Suprapubic skin (tissue), 3 donors: ENCODE data around the gene CUL9.

Source experiments
- POLR2AphosphoS5 ChIP-seq, 3 donors: sonication (generic); formaldehyde crosslinking; IDR thresholded peaks; one replicate each; pipeline ENCODE4 v1.6.1; 2017; ENCODE audit warnings: antibody characterized with exemption in 3 of 3
- TF ChIP-seq, protein P1 (sequence below), 2 donors: fragments of 200-600 bp in 1 of 2; fragments of 450-650 bp in 1 of 2; sonication (generic) in 1 of 2; IDR thresholded peaks; one replicate each; pipeline ENCODE4 v1.5.1; 2016 to 2019; ENCODE audit warnings: antibody characterized with exemption in 2 of 2, mild to moderate bottlenecking in 1 of 2, moderate library complexity in 1 of 2

DNA sequence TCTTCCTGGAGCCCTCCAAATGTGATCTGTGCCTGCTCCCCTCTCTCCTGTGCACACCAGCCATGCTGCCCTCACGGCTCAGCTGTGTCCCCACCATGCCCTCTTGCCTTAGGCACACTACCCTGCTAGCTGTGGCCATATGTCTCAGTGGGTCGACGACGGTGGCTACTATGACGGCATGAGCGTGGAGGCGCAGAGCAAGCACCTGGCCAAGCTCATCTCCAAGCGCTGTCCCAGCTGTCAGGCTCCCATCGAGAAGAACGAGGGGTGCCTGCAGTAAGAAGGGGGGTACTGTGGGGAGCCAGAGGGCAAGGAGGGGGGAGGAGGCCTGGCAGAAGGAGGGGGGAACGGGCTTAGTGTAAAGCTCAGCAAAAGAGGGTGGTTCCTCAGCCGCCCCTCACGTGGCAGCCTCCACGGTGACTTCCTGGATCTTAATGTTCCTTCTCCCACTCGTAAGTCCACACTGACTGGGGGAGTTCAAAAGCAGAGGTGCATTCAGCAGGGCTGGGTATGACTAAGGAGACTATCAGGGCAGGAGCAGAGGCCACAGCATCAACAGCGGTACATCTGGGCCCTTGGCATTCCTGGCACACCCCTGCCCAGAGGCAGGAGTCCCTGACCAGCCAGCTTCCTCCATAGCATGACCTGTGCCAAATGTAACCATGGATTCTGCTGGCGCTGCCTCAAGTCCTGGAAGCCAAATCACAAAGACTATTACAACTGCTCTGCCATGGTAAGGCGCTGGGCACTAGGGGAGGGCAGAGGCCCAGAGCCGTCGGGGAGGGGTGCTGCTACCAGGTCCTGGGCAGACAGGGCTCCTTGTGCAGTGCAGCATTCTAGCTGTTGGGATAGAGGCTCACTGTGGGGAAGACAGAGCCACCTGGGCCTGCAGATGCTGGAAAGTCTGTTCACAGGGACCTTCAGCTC, 39.3 kb downstream of the CUL9 start:
- TF ChIP-seq, protein P1, sequence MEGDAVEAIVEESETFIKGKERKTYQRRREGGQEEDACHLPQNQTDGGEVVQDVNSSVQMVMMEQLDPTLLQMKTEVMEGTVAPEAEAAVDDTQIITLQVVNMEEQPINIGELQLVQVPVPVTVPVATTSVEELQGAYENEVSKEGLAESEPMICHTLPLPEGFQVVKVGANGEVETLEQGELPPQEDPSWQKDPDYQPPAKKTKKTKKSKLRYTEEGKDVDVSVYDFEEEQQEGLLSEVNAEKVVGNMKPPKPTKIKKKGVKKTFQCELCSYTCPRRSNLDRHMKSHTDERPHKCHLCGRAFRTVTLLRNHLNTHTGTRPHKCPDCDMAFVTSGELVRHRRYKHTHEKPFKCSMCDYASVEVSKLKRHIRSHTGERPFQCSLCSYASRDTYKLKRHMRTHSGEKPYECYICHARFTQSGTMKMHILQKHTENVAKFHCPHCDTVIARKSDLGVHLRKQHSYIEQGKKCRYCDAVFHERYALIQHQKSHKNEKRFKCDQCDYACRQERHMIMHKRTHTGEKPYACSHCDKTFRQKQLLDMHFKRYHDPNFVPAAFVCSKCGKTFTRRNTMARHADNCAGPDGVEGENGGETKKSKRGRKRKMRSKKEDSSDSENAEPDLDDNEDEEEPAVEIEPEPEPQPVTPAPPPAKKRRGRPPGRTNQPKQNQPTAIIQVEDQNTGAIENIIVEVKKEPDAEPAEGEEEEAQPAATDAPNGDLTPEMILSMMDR (IDR thresholded peaks at IDR 0.05), result no peak
- TF ChIP-seq POLR2AphosphoS5 (IDR thresholded peaks at IDR 0.05), result no peak
